Measurements from ENCODE around the gene ANKRD40. TPM values are rescaled to one million over a fixed set of nuclear protein-coding genes. Genes with fewer than 3 reads are reported as not detected.

The ANKRD40 gene
- total and polyA plus RNA-seq, 9 of the 15 experiments (the other 6 are each of a cell fraction or from before 2014, with no cell fraction given) = 9.0 to 28.9 (median 27.7) TPM

GRCh38 chr17:50661348-50661747 is 46.4 kb downstream of the ANKRD40 start (continued):
- TF ChIP-seq ZNF407 (IDR thresholded peaks at IDR 0.05; ENCODE audit: low read depth) (no peak), PTBP1 (IDR thresholded peaks at IDR 0.05; ENCODE audit: low read depth, low read length) (no peak), HLTF (IDR thresholded peaks at IDR 0.05) (no peak), SNRNP70 (optimal IDR thresholded peaks at IDR 0.05; ENCODE audit: low read depth, low read length) (no peak), ZNF324 (CRISPR knock-in tag; IDR thresholded peaks at IDR 0.05) (no peak), ZNF668 (CRISPR knock-in tag; IDR thresholded peaks at IDR 0.05) (no peak), KDM1A (IDR thresholded peaks at IDR 0.05) (peak; percentile 64 to 72), ZC3H8 (IDR thresholded peaks at IDR 0.05) (no peak), ZFX (CRISPR knock-in tag; IDR thresholded peaks at IDR 0.05) (no peak), TRIM28 (IDR thresholded peaks at IDR 0.05) (no peak), NFYB (IDR thresholded peaks at IDR 0.05; ENCODE audit: extremely low read depth, insufficient read length) (no peak), XRCC3 (IDR thresholded peaks at IDR 0.05) (no peak), NKRF (IDR thresholded peaks at IDR 0.05; ENCODE audit: borderline replicate concordance) (no peak), ZNF830 (CRISPR knock-in tag; IDR thresholded peaks at IDR 0.05) (no peak), CCNT2 (IDR thresholded peaks at IDR 0.05; ENCODE audit: borderline replicate concordance, extremely low read depth, insufficient read length, low read depth, low read length) (no peak), CBX2 (IDR thresholded peaks at IDR 0.05; ENCODE audit: insufficient read depth, low read length, poor library complexity, severe bottlenecking) (no peak), ZKSCAN1 (IDR thresholded peaks at IDR 0.05; ENCODE audit: low read depth, low read length) (no peak), ZNF511 (CRISPR knock-in tag; IDR thresholded peaks at IDR 0.05) (no peak), ZNF398 (CRISPR knock-in tag; IDR thresholded peaks at IDR 0.05) (no peak)
